ENCODE measurements around the gene S100A9. TPM values are rescaled to one million over a fixed set of nuclear protein-coding genes. Genes with fewer than 3 reads are reported as not detected.

Gene S100A9
- total and polyA plus RNA-seq, 9 donors: 8.8 to 96.3 (median 33.2) TPM

GRCh38 chr1:153340356-153340755 is 17.3 kb upstream of the S100A9 start:
- Histone ChIP-seq H3K36me3 (no peaks in the 10 kb centered on the region), H3K27ac (no peak overlapping the region), H3K4me1 (ENCODE audit: insufficient read depth) (peaks cover 6% of the 10 kb centered on the region), H3K4me3 (no peak overlapping the region), H3K27me3 (no peaks in the 10 kb centered on the region), H3K9me3 (no peaks in the 10 kb centered on the region)
- TF ChIP-seq EP300 (IDR thresholded peaks at IDR 0.05) (no peak), CTCF (IDR thresholded peaks at IDR 0.05) (no peak), POLR2A (IDR thresholded peaks at IDR 0.05) (no peak)
- intact Hi-C loops (cut with DNase I): no loop called here
- WGBS, 3 donors: 90 to 96% (median 96%) methylated on average over 10 of the region's 10 CpGs
- DNase-seq: no peak

- H3K9me3 ChIP-seq: no peaks in the 10 kb centered on the region
- TF ChIP-seq POLR2A (IDR thresholded peaks at IDR 0.05) (no peak), EP300 (IDR thresholded peaks at IDR 0.05) (no peak), CTCF (IDR thresholded peaks at IDR 0.05) (no peak)
- no peak overlapping the region for H3K4me3 ChIP-seq
- H3K27ac ChIP-seq: no peak overlapping the region
- H3K27me3 ChIP-seq: no peaks in the 10 kb centered on the region
- intact Hi-C loops (cut with DNase I): no loop called here
- H3K36me3 ChIP-seq: no peaks in the 10 kb centered on the region
- no peak for DNase-seq
- 91 to 97% (median 95%) methylated on average over 4 of the region's 4 CpGs for WGBS, 3 donors
- peaks cover 6% of the 10 kb centered on the region for H3K4me1 ChIP-seq (ENCODE audit: insufficient read depth)
These were observed 16.2 kb upstream of the S100A9 start for GRCh38 chr1:153341431-153341934.

GRCh38 chr1:153342178-153342577 is 15.5 kb upstream of the S100A9 start:
- intact Hi-C loops (cut with DNase I): no loop called here
- Histone ChIP-seq H3K4me3 (no peak overlapping the region), H3K9me3 (no peaks in the 10 kb centered on the region), H3K4me1 (ENCODE audit: insufficient read depth) (peaks cover 6% of the 10 kb centered on the region), H3K27me3 (no peaks in the 10 kb centered on the region), H3K27ac (no peak overlapping the region), H3K36me3 (no peaks in the 10 kb centered on the region)
- no peak for DNase-seq
- 69 to 75% (median 71%) methylated on average over 3 of the region's 3 CpGs for WGBS, 3 donors
- TF ChIP-seq CTCF (IDR thresholded peaks at IDR 0.05) (no peak), EP300 (IDR thresholded peaks at IDR 0.05) (no peak), POLR2A (IDR thresholded peaks at IDR 0.05) (no peak)

- WGBS, 3 donors: 16 to 18% (median 18%) methylated on average over 5 of the region's 5 CpGs
- Histone ChIP-seq H3K27ac (no peak overlapping the region), H3K4me1 (ENCODE audit: insufficient read depth) (peaks cover 6% of the 10 kb centered on the region), H3K36me3 (no peaks in the 10 kb centered on the region), H3K9me3 (no peaks in the 10 kb centered on the region), H3K4me3 (no peak overlapping the region), H3K27me3 (no peaks in the 10 kb centered on the region)
- no peak for DNase-seq
- intact Hi-C loops (cut with DNase I): no loop called here
- TF ChIP-seq EP300 (IDR thresholded peaks at IDR 0.05): no peak
- no peak for TF ChIP-seq CTCF (IDR thresholded peaks at IDR 0.05)
- TF ChIP-seq POLR2A (IDR thresholded peaks at IDR 0.05): no peak
These were observed 14.5 kb upstream of the S100A9 start for GRCh38 chr1:153343040-153343681.

Data from ovary (tissue), 9 donors.